Measurements from ENCODE around the gene CARD8.

GRCh38 chr19:48303367-48303766 lies 47.7 kb upstream of the CARD8 start:
- TF ChIP-seq HDAC6 (IDR thresholded peaks at IDR 0.05; ENCODE audit: low read depth, low read length): no peak
- no peak for TF ChIP-seq EP300 (IDR thresholded peaks at IDR 0.05; ENCODE audit: borderline replicate concordance in 1 of 2, low read depth in 2 of 2, low read length in 2 of 2)
- no peak for TF ChIP-seq EZH2 (IDR thresholded peaks at IDR 0.05; ENCODE audit: low read depth, low read length, severe bottlenecking)

Measured in H1 (cell line).